ENCODE data around the gene KMT2B.
"Not testable (repeated sequence)": the region's sequence is repeated elsewhere in the genome, so short reads cannot be mapped to it uniquely, and the experiment has no call there.

The KMT2B gene

DNA sequence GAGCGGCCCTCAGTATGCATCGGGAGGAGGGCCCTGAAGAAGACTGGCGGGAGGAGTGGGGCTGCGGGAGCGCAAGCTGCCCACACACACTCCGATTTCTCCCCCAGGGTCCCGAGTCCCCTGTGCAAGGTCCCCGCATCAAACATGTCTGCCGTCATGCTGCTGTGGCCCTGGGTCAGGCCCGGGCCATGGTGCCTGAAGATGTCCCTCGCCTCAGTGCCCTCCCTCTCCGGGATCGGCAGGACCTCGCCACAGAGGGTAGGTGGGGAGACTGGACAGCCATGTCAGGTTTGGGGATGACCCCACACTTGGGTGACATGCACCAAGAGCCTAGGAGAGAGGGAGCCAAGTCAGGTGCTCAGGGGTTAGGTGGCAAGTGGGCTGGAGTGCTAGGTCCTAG lies 4.7 kb downstream of the KMT2B start:
- TF ChIP-seq, protein P1, sequence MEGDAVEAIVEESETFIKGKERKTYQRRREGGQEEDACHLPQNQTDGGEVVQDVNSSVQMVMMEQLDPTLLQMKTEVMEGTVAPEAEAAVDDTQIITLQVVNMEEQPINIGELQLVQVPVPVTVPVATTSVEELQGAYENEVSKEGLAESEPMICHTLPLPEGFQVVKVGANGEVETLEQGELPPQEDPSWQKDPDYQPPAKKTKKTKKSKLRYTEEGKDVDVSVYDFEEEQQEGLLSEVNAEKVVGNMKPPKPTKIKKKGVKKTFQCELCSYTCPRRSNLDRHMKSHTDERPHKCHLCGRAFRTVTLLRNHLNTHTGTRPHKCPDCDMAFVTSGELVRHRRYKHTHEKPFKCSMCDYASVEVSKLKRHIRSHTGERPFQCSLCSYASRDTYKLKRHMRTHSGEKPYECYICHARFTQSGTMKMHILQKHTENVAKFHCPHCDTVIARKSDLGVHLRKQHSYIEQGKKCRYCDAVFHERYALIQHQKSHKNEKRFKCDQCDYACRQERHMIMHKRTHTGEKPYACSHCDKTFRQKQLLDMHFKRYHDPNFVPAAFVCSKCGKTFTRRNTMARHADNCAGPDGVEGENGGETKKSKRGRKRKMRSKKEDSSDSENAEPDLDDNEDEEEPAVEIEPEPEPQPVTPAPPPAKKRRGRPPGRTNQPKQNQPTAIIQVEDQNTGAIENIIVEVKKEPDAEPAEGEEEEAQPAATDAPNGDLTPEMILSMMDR (IDR thresholded peaks at IDR 0.05; ENCODE audit: insufficient read depth, low read length, poor library complexity, severe bottlenecking), result no peak
- no peaks in the 10 kb centered on the region for H3K27me3 ChIP-seq (replicated peaks; ENCODE audit: control insufficient read depth, insufficient read depth, low read length)
- no peak overlapping the region for H3K4me3 ChIP-seq (replicated peaks; ENCODE audit: low read depth, low read length)
- no peak for DNase-seq (ENCODE audit: extremely low read depth, insufficient read length)
- peaks cover 50% of the 10 kb centered on the region for H3K36me3 ChIP-seq (ENCODE audit: control insufficient read depth, insufficient read depth, low read length)

DNA sequence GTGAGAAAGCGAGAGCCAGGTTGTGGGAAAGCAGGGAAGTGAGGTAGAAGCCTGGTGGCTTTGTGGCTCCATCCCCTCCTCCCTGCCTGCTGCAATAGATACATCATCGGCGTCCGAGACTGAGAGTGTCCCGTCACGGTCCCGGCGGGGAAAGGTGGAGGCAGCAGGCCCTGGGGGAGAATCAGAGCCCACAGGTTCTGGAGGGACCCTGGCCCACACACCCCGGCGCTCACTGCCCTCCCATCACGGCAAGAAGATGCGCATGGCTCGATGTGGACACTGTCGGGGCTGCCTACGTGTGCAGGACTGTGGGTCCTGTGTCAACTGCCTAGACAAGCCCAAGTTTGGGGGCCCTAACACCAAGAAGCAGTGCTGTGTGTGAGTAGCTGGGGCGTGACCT lies 5.1 kb downstream of the KMT2B start:
- Histone ChIP-seq H3K4me3 (replicated peaks; ENCODE audit: low read depth, low read length) (no peak overlapping the region), H3K27me3 (replicated peaks; ENCODE audit: control insufficient read depth, insufficient read depth, low read length) (no peaks in the 10 kb centered on the region), H3K36me3 (ENCODE audit: control insufficient read depth, insufficient read depth, low read length) (peaks cover 53% of the 10 kb centered on the region)
- TF ChIP-seq, protein P1 (IDR thresholded peaks at IDR 0.05; ENCODE audit: insufficient read depth, low read length, poor library complexity, severe bottlenecking), result no peak
- no peak for DNase-seq (ENCODE audit: extremely low read depth, insufficient read length)

DNA sequence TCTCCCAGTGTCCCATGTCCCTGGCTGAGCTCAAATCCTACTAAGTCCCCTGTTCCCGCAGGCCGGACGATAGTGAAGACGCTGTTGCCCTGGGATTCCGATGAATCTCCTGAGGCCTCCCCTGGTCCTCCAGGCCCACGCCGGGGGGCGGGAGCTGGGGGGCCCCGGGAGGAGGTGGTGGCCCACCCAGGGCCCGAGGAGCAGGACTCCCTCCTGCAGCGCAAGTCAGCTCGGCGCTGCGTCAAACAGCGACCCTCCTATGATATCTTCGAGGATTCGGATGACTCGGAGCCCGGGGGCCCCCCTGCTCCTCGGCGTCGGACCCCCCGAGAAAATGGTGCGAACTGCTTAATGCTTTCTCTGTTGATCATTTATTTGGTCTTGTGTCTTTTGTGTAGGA lies 5.9 kb downstream of the KMT2B start:
- TF ChIP-seq, protein P1 (IDR thresholded peaks at IDR 0.05; ENCODE audit: insufficient read depth, low read length, poor library complexity, severe bottlenecking), result no peak
- Histone ChIP-seq H3K27me3 (replicated peaks; ENCODE audit: control insufficient read depth, insufficient read depth, low read length) (no peaks in the 10 kb centered on the region), H3K4me3 (replicated peaks; ENCODE audit: low read depth, low read length) (no peak overlapping the region), H3K36me3 (ENCODE audit: control insufficient read depth, insufficient read depth, low read length) (peaks cover 57% of the 10 kb centered on the region)
- no peak for DNase-seq (ENCODE audit: extremely low read depth, insufficient read length)

DNA sequence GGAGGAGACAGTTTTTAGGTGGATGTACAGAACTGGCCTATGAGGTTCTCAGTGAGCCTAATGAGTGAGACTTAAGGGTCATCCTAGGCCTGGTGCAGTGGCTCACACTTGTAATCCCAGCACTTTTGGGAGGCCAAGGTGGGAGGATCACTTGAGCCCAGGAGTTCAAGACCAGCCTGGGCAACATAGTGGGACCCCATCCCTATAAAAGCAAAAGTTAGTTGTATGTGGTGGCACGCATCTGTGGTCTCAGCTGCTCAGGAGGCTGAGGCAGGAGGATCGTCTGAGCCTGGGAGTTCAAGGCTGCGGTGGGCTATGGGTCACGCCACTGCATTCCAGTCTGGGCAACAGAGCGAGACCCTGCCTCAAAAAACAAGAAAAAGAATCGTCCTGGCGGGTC lies 6.3 kb downstream of the KMT2B start:
- not testable (repeated sequence) for DNase-seq (ENCODE audit: extremely low read depth, insufficient read length); H3K4me3 ChIP-seq (replicated peaks; ENCODE audit: low read depth, low read length); H3K27me3 ChIP-seq (replicated peaks; ENCODE audit: control insufficient read depth, insufficient read depth, low read length)
- H3K36me3 ChIP-seq (ENCODE audit: control insufficient read depth, insufficient read depth, low read length), result peaks cover 62% of the 10 kb centered on the region

DNA sequence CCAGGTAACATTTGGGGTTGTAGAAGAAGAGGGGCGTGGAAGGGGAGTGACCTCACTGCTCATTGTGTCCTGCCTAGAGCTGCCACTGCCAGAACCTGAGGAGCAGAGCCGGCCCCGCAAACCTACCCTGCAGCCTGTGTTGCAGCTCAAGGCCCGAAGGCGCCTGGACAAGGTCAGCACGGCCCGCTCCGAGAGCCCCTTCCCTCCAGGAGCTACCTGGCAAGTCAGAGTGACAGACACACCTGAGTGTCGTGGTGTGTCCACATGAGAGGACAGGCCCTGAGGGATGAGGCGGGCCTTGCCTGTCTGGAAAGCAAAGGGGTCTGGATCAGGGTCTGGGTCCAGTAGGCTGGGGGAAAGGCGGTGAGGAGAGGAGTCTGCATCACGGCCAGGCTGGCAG lies 6.8 kb downstream of the KMT2B start:
- no peak for DNase-seq (ENCODE audit: extremely low read depth, insufficient read length)
- no peaks in the 10 kb centered on the region for H3K27me3 ChIP-seq (replicated peaks; ENCODE audit: control insufficient read depth, insufficient read depth, low read length)
- TF ChIP-seq, protein P1 (IDR thresholded peaks at IDR 0.05; ENCODE audit: insufficient read depth, low read length, poor library complexity, severe bottlenecking), result no peak
- no peak overlapping the region for H3K4me3 ChIP-seq (replicated peaks; ENCODE audit: low read depth, low read length)
- peaks cover 65% of the 10 kb centered on the region for H3K36me3 ChIP-seq (ENCODE audit: control insufficient read depth, insufficient read depth, low read length)

DNA sequence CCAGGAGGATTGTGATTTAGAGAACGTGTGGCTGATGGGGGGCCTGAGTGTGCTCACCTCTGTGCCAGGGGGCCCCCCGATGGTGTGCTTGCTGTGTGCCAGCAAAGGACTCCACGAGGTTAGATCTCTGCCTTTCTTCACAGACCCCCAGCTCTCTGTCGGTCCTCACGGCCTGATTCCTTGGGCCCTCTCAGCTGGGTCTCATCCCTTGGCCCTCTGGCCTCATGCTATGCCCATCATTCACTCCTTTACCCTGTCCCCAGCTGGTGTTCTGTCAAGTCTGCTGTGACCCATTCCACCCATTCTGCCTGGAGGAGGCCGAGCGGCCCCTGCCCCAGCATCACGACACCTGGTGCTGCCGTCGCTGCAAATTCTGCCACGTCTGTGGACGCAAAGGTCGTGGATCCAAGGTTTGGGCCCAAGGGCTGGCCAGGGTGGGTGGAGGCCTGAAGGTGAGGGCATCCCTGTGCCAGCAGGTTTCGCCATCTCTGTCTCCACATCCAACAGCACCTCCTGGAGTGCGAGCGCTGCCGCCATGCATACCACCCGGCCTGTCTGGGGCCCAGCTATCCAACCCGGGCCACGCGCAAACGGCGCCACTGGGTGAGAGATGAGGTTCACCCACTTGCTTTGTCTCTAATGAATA lies 7.5 kb downstream of the KMT2B start:
- Histone ChIP-seq H3K4me3 (replicated peaks; ENCODE audit: low read depth, low read length) (no peak overlapping the region), H3K27me3 (replicated peaks; ENCODE audit: control insufficient read depth, insufficient read depth, low read length) (no peaks in the 10 kb centered on the region), H3K36me3 (ENCODE audit: control insufficient read depth, insufficient read depth, low read length) (peaks cover 71% of the 10 kb centered on the region)
- DNase-seq (ENCODE audit: extremely low read depth, insufficient read length), result no peak
- TF ChIP-seq, protein P1 (IDR thresholded peaks at IDR 0.05; ENCODE audit: insufficient read depth, low read length, poor library complexity, severe bottlenecking), result no peak
